Adipocyte (in vitro differentiated cells): ENCODE results near the gene TDRD5.
"Not testable (repeated sequence)": the region's sequence is repeated elsewhere in the genome, so short reads cannot be mapped to it uniquely, and the experiment has no call there.

Experiments
- DNase-seq: peaks from one replicate; pipeline ENCODE4 v3.0.0-alpha.2; 2015; ENCODE audit warnings: low read depth
- H3K27me3 ChIP-seq: replicated peaks from 2 replicates; pipeline ENCODE4 v1.7.0; 2013; ENCODE audit warnings: mild to moderate bottlenecking, low read length, moderate library complexity; ENCODE audit not compliant: control insufficient read depth, insufficient read depth
- H3K36me3 ChIP-seq: 2 replicates; pipeline ENCODE4 v1.7.0; 2013; ENCODE audit warnings: low read length, mild to moderate bottlenecking, moderate library complexity; ENCODE audit not compliant: control insufficient read depth, insufficient read depth, severe bottlenecking
- H3K4me1 ChIP-seq: 2 replicates; pipeline ENCODE4 v1.7.0; 2013; ENCODE audit warnings: mild to moderate bottlenecking, low read length, moderate library complexity; ENCODE audit not compliant: control insufficient read depth, insufficient read depth
- H3K4me3 ChIP-seq: 2 replicates; pipeline ENCODE4 v1.7.0; 2013; ENCODE audit warnings: mild to moderate bottlenecking, low read length, moderate library complexity
- H3K9ac ChIP-seq: 2 replicates; pipeline ENCODE4 v1.7.0; 2013; ENCODE audit warnings: mild to moderate bottlenecking, low read length, moderate library complexity
- H3K9me3 ChIP-seq: 2 replicates; pipeline ENCODE4 v1.7.0; 2013; ENCODE audit warnings: mild to moderate bottlenecking, low read length, moderate library complexity; ENCODE audit not compliant: control insufficient read depth

TDRD5 gene

GRCh38 chr1:179612361-179612760 is 20.7 kb downstream of the TDRD5 start:
- Histone ChIP-seq H3K4me1 (no peaks in the 10 kb centered on the region), H3K36me3 (no peaks in the 10 kb centered on the region), H3K27me3 (peaks cover 4% of the 10 kb centered on the region), H3K4me3 (no peak overlapping the region), H3K9ac (no peak overlapping the region), H3K9me3 (no peaks in the 10 kb centered on the region)
- no peak for DNase-seq

GRCh38 chr1:179630719-179631118 is 39.1 kb downstream of the TDRD5 start:
- H3K27me3 ChIP-seq, result no peaks in the 10 kb centered on the region
- H3K9ac ChIP-seq, result no peak overlapping the region
- DNase-seq, result no peak
- peaks cover 7% of the 10 kb centered on the region for H3K4me1 ChIP-seq
- no peaks in the 10 kb centered on the region for H3K9me3 ChIP-seq
- no peaks in the 10 kb centered on the region for H3K36me3 ChIP-seq
- H3K4me3 ChIP-seq, result no peak overlapping the region

GRCh38 chr1:179632868-179633267 is 41.2 kb downstream of the TDRD5 start:
- Histone ChIP-seq H3K9me3 (no peaks in the 10 kb centered on the region), H3K9ac (no peak overlapping the region), H3K4me3 (no peak overlapping the region), H3K4me1 (peaks cover 10% of the 10 kb centered on the region), H3K36me3 (no peaks in the 10 kb centered on the region), H3K27me3 (no peaks in the 10 kb centered on the region)
- no peak for DNase-seq

- no peak for DNase-seq
- Histone ChIP-seq H3K4me3 (no peak overlapping the region), H3K9me3 (no peaks in the 10 kb centered on the region), H3K9ac (no peak overlapping the region), H3K4me1 (peaks cover 10% of the 10 kb centered on the region), H3K27me3 (no peaks in the 10 kb centered on the region), H3K36me3 (no peaks in the 10 kb centered on the region)
Observed at GRCh38 chr1:179637211-179637860, 45.7 kb downstream of the TDRD5 start.

- no peaks in the 10 kb centered on the region for H3K36me3 ChIP-seq
- DNase-seq, result no peak
- H3K4me1 ChIP-seq, result no peaks in the 10 kb centered on the region
- no peak overlapping the region for H3K9ac ChIP-seq
- H3K9me3 ChIP-seq, result peaks cover 24% of the 10 kb centered on the region
- no peak overlapping the region for H3K4me3 ChIP-seq
- no peaks in the 10 kb centered on the region for H3K27me3 ChIP-seq
Observed at GRCh38 chr1:179661018-179661417, 69.4 kb downstream of the TDRD5 start.

GRCh38 chr1:179663810-179664209 is 72.2 kb downstream of the TDRD5 start:
- Histone ChIP-seq H3K9me3 (peaks cover 15% of the 10 kb centered on the region), H3K9ac (no peak overlapping the region)
- DNase-seq, result no peak

GRCh38 chr1:179677882-179678281 is 86.2 kb downstream of the TDRD5 start:
- Histone ChIP-seq H3K27me3 (no peaks in the 10 kb centered on the region), H3K4me1 (no peaks in the 10 kb centered on the region), H3K9me3 (peaks cover 5% of the 10 kb centered on the region), H3K36me3 (no peaks in the 10 kb centered on the region), H3K4me3 (no peak overlapping the region), H3K9ac (no peak overlapping the region)
- DNase-seq, result no peak

More at GRCh38 chr1:179663810-179664209, 72.2 kb downstream of the TDRD5 start:
- Histone ChIP-seq H3K27me3 (no peaks in the 10 kb centered on the region), H3K4me1 (no peaks in the 10 kb centered on the region), H3K36me3 (no peaks in the 10 kb centered on the region), H3K4me3 (no peak overlapping the region)

- DNase-seq, H3K4me3 ChIP-seq, H3K4me1 ChIP-seq, H3K9ac ChIP-seq, H3K9me3 ChIP-seq, H3K36me3 ChIP-seq: not testable (repeated sequence)
- peaks cover 10% of the 10 kb centered on the region for H3K27me3 ChIP-seq
Observed at GRCh38 chr1:179694530-179694929, 102.9 kb downstream of the TDRD5 start.

- Histone ChIP-seq H3K9ac (no peak overlapping the region), H3K9me3 (no peaks in the 10 kb centered on the region), H3K36me3 (no peaks in the 10 kb centered on the region), H3K4me1 (no peaks in the 10 kb centered on the region), H3K4me3 (no peak overlapping the region), H3K27me3 (peaks cover 8% of the 10 kb centered on the region)
- no peak for DNase-seq
Observed at GRCh38 chr1:179702946-179703539, 111.4 kb downstream of the TDRD5 start.

- Histone ChIP-seq H3K9ac (no peak overlapping the region), H3K4me3 (no peak overlapping the region), H3K4me1 (no peaks in the 10 kb centered on the region), H3K36me3 (no peaks in the 10 kb centered on the region), H3K9me3 (no peaks in the 10 kb centered on the region), H3K27me3 (peaks cover 8% of the 10 kb centered on the region)
- peak; percentile 84 for DNase-seq
Observed at GRCh38 chr1:179706339-179706941, 114.8 kb downstream of the TDRD5 start.

GRCh38 chr1:179707406-179707805 is 115.8 kb downstream of the TDRD5 start:
- Histone ChIP-seq H3K4me1 (no peaks in the 10 kb centered on the region), H3K27me3 (peaks cover 8% of the 10 kb centered on the region), H3K4me3 (no peak overlapping the region), H3K36me3 (no peaks in the 10 kb centered on the region), H3K9me3 (no peaks in the 10 kb centered on the region), H3K9ac (no peak overlapping the region)
- peak; percentile 27 for DNase-seq
